Measurements from ENCODE around the gene CHD8.

DNA sequence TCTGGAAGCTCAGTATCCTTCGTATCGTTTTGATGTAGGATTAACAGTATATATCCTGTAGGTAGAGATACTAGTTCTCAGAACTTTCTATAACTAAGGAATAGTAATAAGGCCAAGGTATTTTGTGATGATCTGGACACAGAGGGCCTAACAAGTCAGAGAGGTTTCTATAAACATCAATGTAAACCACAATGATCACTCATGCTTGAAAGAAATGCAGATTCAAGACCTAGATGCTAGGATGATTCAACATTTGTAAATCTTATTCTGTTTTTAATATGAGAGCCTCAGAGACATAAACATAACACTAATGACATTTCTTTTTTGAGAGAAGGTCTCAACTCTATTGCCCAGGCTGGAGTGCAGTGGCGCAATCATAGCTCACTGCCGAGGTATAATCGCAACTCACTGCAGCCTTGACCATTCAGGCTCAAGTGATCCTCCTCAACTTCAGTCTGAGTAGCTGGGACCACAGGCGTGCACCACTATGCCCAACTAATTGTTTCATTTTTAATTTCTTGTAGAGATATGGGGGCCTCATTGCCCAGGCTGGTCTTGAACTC lies 88.3 kb downstream of the CHD8 start:
- TF ChIP-seq CTCF (IDR thresholded peaks at IDR 0.05) (no peak), CREB1 (CRISPR knock-in tag; IDR thresholded peaks at IDR 0.05) (no peak), MAX (CRISPR knock-in tag; IDR thresholded peaks at IDR 0.05) (no peak), HMGXB4 (CRISPR knock-in tag; IDR thresholded peaks at IDR 0.05) (no peak), ATF2 (CRISPR knock-in tag; IDR thresholded peaks at IDR 0.05; ENCODE audit: borderline replicate concordance, low read depth) (no peak), GABPB1 (CRISPR knock-in tag; IDR thresholded peaks at IDR 0.05) (no peak), SP1 (CRISPR knock-in tag; conservative IDR thresholded peaks at IDR 0.05) (no peak), MYBL2 (CRISPR knock-in tag; IDR thresholded peaks at IDR 0.05) (no peak), JUN (CRISPR knock-in tag; IDR thresholded peaks at IDR 0.05) (no peak)
- TF ChIP-seq, protein P1, sequence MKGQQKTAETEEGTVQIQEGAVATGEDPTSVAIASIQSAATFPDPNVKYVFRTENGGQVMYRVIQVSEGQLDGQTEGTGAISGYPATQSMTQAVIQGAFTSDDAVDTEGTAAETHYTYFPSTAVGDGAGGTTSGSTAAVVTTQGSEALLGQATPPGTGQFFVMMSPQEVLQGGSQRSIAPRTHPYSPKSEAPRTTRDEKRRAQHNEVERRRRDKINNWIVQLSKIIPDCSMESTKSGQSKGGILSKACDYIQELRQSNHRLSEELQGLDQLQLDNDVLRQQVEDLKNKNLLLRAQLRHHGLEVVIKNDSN (CRISPR knock-in tag; IDR thresholded peaks at IDR 0.05): no peak
- TF ChIP-seq, protein P2, sequence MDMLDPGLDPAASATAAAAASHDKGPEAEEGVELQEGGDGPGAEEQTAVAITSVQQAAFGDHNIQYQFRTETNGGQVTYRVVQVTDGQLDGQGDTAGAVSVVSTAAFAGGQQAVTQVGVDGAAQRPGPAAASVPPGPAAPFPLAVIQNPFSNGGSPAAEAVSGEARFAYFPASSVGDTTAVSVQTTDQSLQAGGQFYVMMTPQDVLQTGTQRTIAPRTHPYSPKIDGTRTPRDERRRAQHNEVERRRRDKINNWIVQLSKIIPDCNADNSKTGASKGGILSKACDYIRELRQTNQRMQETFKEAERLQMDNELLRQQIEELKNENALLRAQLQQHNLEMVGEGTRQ (CRISPR knock-in tag; IDR thresholded peaks at IDR 0.05): no peak
